ENCODE measurements around the gene BBS7. TPM values are rescaled to one million over a fixed set of nuclear protein-coding genes. Genes with fewer than 3 reads are reported as not detected.
A peak's percentile ranks its signal among the peaks of the same experiment; 100 is the strongest.

The BBS7 gene
- total and polyA plus RNA-seq, 9 of the 15 experiments (the other 6 are each of a cell fraction or from before 2014, with no cell fraction given), result 13.4 to 25.8 (median 16.4) TPM

GRCh38 chr4:121794505-121795188 lies 75.6 kb downstream of the BBS7 start (continued):
- TF ChIP-seq ZBTB12 (CRISPR knock-in tag; IDR thresholded peaks at IDR 0.05), result 0 out of 2 replicates have a peak, but pooled peaks have one; percentile 19
- no peak for TF ChIP-seq ZNF12 (CRISPR knock-in tag; IDR thresholded peaks at IDR 0.05)
- no peak for TF ChIP-seq FOS (IDR thresholded peaks at IDR 0.05; ENCODE audit: extremely low read depth, insufficient read length)
- TF ChIP-seq KAT7 (CRISPR knock-in tag; IDR thresholded peaks at IDR 0.05; ENCODE audit: borderline replicate concordance), result no peak
- TF ChIP-seq ESRRB (CRISPR knock-in tag; IDR thresholded peaks at IDR 0.05; ENCODE audit: borderline replicate concordance), result no peak
- no peak for TF ChIP-seq NRF1 (conservative IDR thresholded peaks at IDR 0.05 in 1 of 2, IDR thresholded peaks at IDR 0.05 in 1 of 2)
- TF ChIP-seq ZNF436 (CRISPR knock-in tag; IDR thresholded peaks at IDR 0.05), result no peak
- no peak for TF ChIP-seq ZNF384 (IDR thresholded peaks at IDR 0.05; ENCODE audit: low read depth, low read length)
- TF ChIP-seq PPARD (CRISPR knock-in tag; IDR thresholded peaks at IDR 0.05), result no peak
- no peak for TF ChIP-seq E2F5 (CRISPR knock-in tag; IDR thresholded peaks at IDR 0.05)
- no peak for TF ChIP-seq RBM17 (IDR thresholded peaks at IDR 0.05; ENCODE audit: borderline replicate concordance, low read depth, low read length)
- no peak for TF ChIP-seq ZBTB5 (IDR thresholded peaks at IDR 0.05)
- no peak for TF ChIP-seq ARHGAP35 (IDR thresholded peaks at IDR 0.05; ENCODE audit: partially characterized antibody)
- no peak for TF ChIP-seq DLX4 (CRISPR knock-in tag; IDR thresholded peaks at IDR 0.05)
- TF ChIP-seq SMC3 (conservative IDR thresholded peaks at IDR 0.05; ENCODE audit: insufficient read depth, low read depth, low read length), result no peak
- no peak for TF ChIP-seq MYBL2 (IDR thresholded peaks at IDR 0.05; ENCODE audit: low read depth)
- no peak for TF ChIP-seq MYBL2 (CRISPR knock-in tag; IDR thresholded peaks at IDR 0.05; ENCODE audit: borderline replicate concordance)
- TF ChIP-seq PHF20 (IDR thresholded peaks at IDR 0.05; ENCODE audit: partially characterized antibody), result no peak
- TF ChIP-seq MTA1 (IDR thresholded peaks at IDR 0.05; ENCODE audit: borderline replicate concordance), result peak; percentile 66; the same call in 1 of the 2 replicates
- TF ChIP-seq ZNF282 (CRISPR knock-in tag; IDR thresholded peaks at IDR 0.05), result no peak
- no peak for TF ChIP-seq RBM39 (optimal IDR thresholded peaks at IDR 0.05; ENCODE audit: low read depth, low read length)
- no peak for TF ChIP-seq EWSR1 (IDR thresholded peaks at IDR 0.05; ENCODE audit: borderline replicate concordance, low read depth, partially characterized antibody)
- no peak for TF ChIP-seq IRF2 (CRISPR knock-in tag; IDR thresholded peaks at IDR 0.05)
- TF ChIP-seq ZNF212 (CRISPR knock-in tag; IDR thresholded peaks at IDR 0.05), result peak; percentile 74; the same call in 1 of the 2 replicates
